IMR-90 (cell line): ENCODE data around the gene IFNGR1. TPM values are rescaled to one million over a fixed set of nuclear protein-coding genes. Genes with fewer than 3 reads are reported as not detected.

Source experiments
- ATAC-seq: fragments of 200-7000 bp; cut with Tn5 transposase; 2 replicates; pipeline ENCODE4 v1.9.1; 2020; ENCODE audit warnings: low read depth, mild to moderate bottlenecking, moderate library complexity
- BruUV-seq: library from RNA; stranded (reverse); fragments of 400-500 nt; replicated peaks from 2 replicates; lab custom pipeline; 2021; lab: Mats Ljungman, UMichigan
- CTCF ChIA-PET: fragments of 300-600 bp; formaldehyde crosslinking; extraction: SDS; loops from one replicate; lab custom pipeline; 2021; ENCODE audit warnings: antibody characterized with exemption; lab: Yijun Ruan, JAX
- POLR2A ChIA-PET: fragments of 300-600 bp; sonication (Branson Sonifier 250); formaldehyde crosslinking; loops from one replicate; lab custom pipeline; 2022; ENCODE audit warnings: antibody characterized with exemption; ENCODE audit not compliant: unreplicated experiment; lab: Charles Lee
- DNase-seq: peaks from one replicate; pipeline ENCODE4 v3.0.0; 2013
- H2AFZ ChIP-seq: replicated peaks from 2 replicates; pipeline ENCODE3; 2013; ENCODE audit warnings: low read length, mild to moderate bottlenecking; ENCODE audit not compliant: poor library complexity
- H2AK5ac ChIP-seq: 2 replicates; pipeline ENCODE4 v1.6.1; 2013; ENCODE audit warnings: low read depth, low read length, inconsistent platforms
- H2AK9ac ChIP-seq: replicated peaks from 2 replicates; pipeline ENCODE3; 2013; ENCODE audit warnings: mild to moderate bottlenecking, low read depth, low read length, moderate library complexity; ENCODE audit not compliant: poor library complexity
- H2BK120ac ChIP-seq: 2 replicates; pipeline ENCODE4 v1.6.1; 2013; ENCODE audit warnings: low read depth, low read length, inconsistent platforms
- H2BK15ac ChIP-seq: 3 replicates; pipeline ENCODE4 v1.6.1; 2013; ENCODE audit warnings: low read depth, low read length, inconsistent platforms
- H2BK20ac ChIP-seq: 2 replicates; pipeline ENCODE4 v1.6.1; 2013; ENCODE audit warnings: low read depth, mild to moderate bottlenecking, inconsistent platforms, low read length, moderate library complexity
- H2BK5ac ChIP-seq: 2 replicates; pipeline ENCODE4 v1.6.1; 2013; ENCODE audit warnings: mild to moderate bottlenecking, low read depth, low read length, inconsistent platforms; ENCODE audit not compliant: poor library complexity, severe bottlenecking
- H3K14ac ChIP-seq: replicated peaks from 2 replicates; pipeline ENCODE4 v1.6.1; 2013; ENCODE audit warnings: low read depth, low read length, inconsistent platforms
- H3K18ac ChIP-seq: 2 replicates; pipeline ENCODE4 v1.6.1; 2013; ENCODE audit warnings: low read depth, low read length, control low read depth
- H3K23ac ChIP-seq: 2 replicates; pipeline ENCODE4 v1.6.1; 2013; ENCODE audit warnings: low read depth, low read length, inconsistent platforms
- H3K27ac ChIP-seq: 2 replicates; pipeline ENCODE4 v1.5.1; 2013; ENCODE audit warnings: mild to moderate bottlenecking, control low read depth, low read length; ENCODE audit not compliant: insufficient read depth
- H3K27me3 ChIP-seq: 2 replicates; pipeline ENCODE4 v1.6.1; 2013; ENCODE audit warnings: low read length; ENCODE audit not compliant: control insufficient read depth, insufficient read depth
- H3K36me3 ChIP-seq: 2 replicates; pipeline ENCODE4 v1.6.1; 2013; ENCODE audit warnings: low read length, mixed read lengths; ENCODE audit not compliant: control insufficient read depth, insufficient read depth
- H3K4ac ChIP-seq: 2 replicates; pipeline ENCODE4 v1.6.1; 2013; ENCODE audit warnings: low read depth, low read length, inconsistent platforms
- H3K4me1 ChIP-seq: 2 replicates; pipeline ENCODE4 v1.6.1; 2013; ENCODE audit warnings: low read length, mixed read lengths; ENCODE audit not compliant: control insufficient read depth, insufficient read depth
- H3K4me2 ChIP-seq: 2 replicates; pipeline ENCODE4 v1.6.1; 2013; ENCODE audit warnings: low read depth, mild to moderate bottlenecking, control low read depth, low read length, moderate library complexity
- H3K4me3 ChIP-seq: 2 replicates; pipeline ENCODE4 v1.5.1; 2013; ENCODE audit warnings: low read depth, mild to moderate bottlenecking, control low read depth, low read length, moderate library complexity; ENCODE audit not compliant: insufficient read depth
- H3K56ac ChIP-seq: 2 replicates; pipeline ENCODE4 v1.6.1; 2013; ENCODE audit warnings: low read length, inconsistent platforms; ENCODE audit not compliant: insufficient read depth; ENCODE audit errors: extremely low read depth
- H3K79me1 ChIP-seq, 2 experiments: 2 replicates each; pipeline ENCODE4 v1.6.1; 2013; ENCODE audit warnings: low read length in 2 of 2, inconsistent platforms in 1 of 2, low read depth in 1 of 2
- H3K9ac ChIP-seq: 2 replicates; pipeline ENCODE4 v1.6.1; 2013; ENCODE audit warnings: low read depth, low read length, control low read depth
- H3K9me1 ChIP-seq: 2 replicates; pipeline ENCODE4 v1.6.1; 2013; ENCODE audit warnings: low read length, inconsistent platforms; ENCODE audit not compliant: insufficient read depth
- H3K9me3 ChIP-seq: 2 replicates; pipeline ENCODE4 v1.6.1; 2013; ENCODE audit warnings: low read length; ENCODE audit not compliant: control insufficient read depth, insufficient read depth
- H4K20me1 ChIP-seq: 2 replicates; pipeline ENCODE4 v1.6.1; 2013; ENCODE audit warnings: low read length, inconsistent platforms; ENCODE audit not compliant: insufficient read depth
- H4K5ac ChIP-seq: 2 replicates; pipeline ENCODE4 v1.6.1; 2013; ENCODE audit warnings: mild to moderate bottlenecking, low read depth, low read length, control low read depth
- H4K8ac ChIP-seq, 2 experiments: 2 replicates each; pipeline ENCODE4 v1.6.1; 2013; ENCODE audit warnings: low read depth in 2 of 2, low read length in 2 of 2, control low read depth in 1 of 2, inconsistent platforms in 1 of 2
- H4K91ac ChIP-seq: 2 replicates; pipeline ENCODE4 v1.6.1; 2013; ENCODE audit warnings: low read depth, low read length, inconsistent platforms; ENCODE audit not compliant: insufficient read depth
- BHLHE40 ChIP-seq: fragments of 150-350 bp; IDR thresholded peaks from 2 replicates; pipeline ENCODE4 v1.6.1; 2016; ENCODE audit warnings: mild to moderate bottlenecking, low read depth, low read length
- MAFK ChIP-seq: IDR thresholded peaks from 2 replicates; pipeline ENCODE4 v1.6.1; 2012; ENCODE audit warnings: low read depth, low read length, improper control_type of control experiment
- MAZ ChIP-seq: IDR thresholded peaks from 2 replicates; pipeline ENCODE4 v1.6.1; 2012; ENCODE audit warnings: low read depth, mild to moderate bottlenecking, low read length, improper control_type of control experiment, moderate library complexity, borderline replicate concordance
- MXI1 ChIP-seq: IDR thresholded peaks from 2 replicates; pipeline ENCODE4 v1.6.1; 2012; ENCODE audit warnings: low read depth, mild to moderate bottlenecking, low read length, moderate library complexity, borderline replicate concordance
- NFE2L2 ChIP-seq: fragments of 150-350 bp; IDR thresholded peaks from 2 replicates; pipeline ENCODE4 v1.6.1; 2016; ENCODE audit warnings: low read depth, mild to moderate bottlenecking, low read length
- POLR2A ChIP-seq: IDR thresholded peaks from 2 replicates; pipeline ENCODE4 v1.6.1; 2012; ENCODE audit warnings: mild to moderate bottlenecking, low read depth, low read length
- RAD21 ChIP-seq: IDR thresholded peaks from 2 replicates; pipeline ENCODE4 v1.6.1; 2012; ENCODE audit warnings: low read length, improper control_type of control experiment
- RFX5 ChIP-seq: IDR thresholded peaks from 2 replicates; pipeline ENCODE4 v1.8.0; 2012; ENCODE audit warnings: low read depth, mild to moderate bottlenecking, low read length, moderate library complexity
- SMC3 ChIP-seq: fragments of 150-350 bp; IDR thresholded peaks from 2 replicates; pipeline ENCODE4 v1.6.1; 2016; ENCODE audit warnings: low read depth, mild to moderate bottlenecking, antibody characterized with exemption, low read length, moderate library complexity
- WGBS, 2 experiments: methylation state at CpG; one replicate each; pipeline versions ENCODE4 v1.1.5 to v1.1.7; 2013; ENCODE audit warnings: missing lambda C conversion rate in 2 of 2; ENCODE audit not compliant: insufficient read length in 1 of 2; ENCODE audit errors: extremely low coverage in 2 of 2; 5-methylcytosine and 5-hydroxymethylcytosine counted together
- dilution Hi-C: fragments of 300-500 bp; cut with HindIII; formaldehyde crosslinking; loops from one replicate; pipeline ENCODE4 v1.14.3; 2018; ENCODE audit warnings: low sequenced_read_pairs; ENCODE audit not compliant: unreplicated experiment
- in situ Hi-C: fragments of 300-500 bp; cut with MboI; formaldehyde crosslinking; loops from 3 replicates; pipeline ENCODE4 v1.14.3; 2019; ENCODE audit warnings: low sequenced_read_pairs, inconsistent platforms, mixed read lengths
- intact Hi-C: fragments of 100-400 bp; cut with micrococcal nuclease; formaldehyde crosslinking; loops from 2 replicates; pipeline ENCODE4 v1.10.0; 2022
- polyA plus RNA-seq, 3 experiments: library from polyadenylated mRNA; depleted of rRNA; stranded (reverse); fragments of >200 nt; gene quantifications; 2 replicates each; pipeline ENCODE4 v1.2.3, GENCODE V29; 2012; ENCODE audit warnings: low replicate concordance in 1 of 3
- total RNA-seq: library from RNA; depleted of rRNA; stranded (reverse); fragments of >200 nt; gene quantifications from 2 replicates; pipeline ENCODE4 v1.2.3, GENCODE V29; 2012

The IFNGR1 gene
- total and polyA plus RNA-seq, 2 of the 4 experiments (the other 2 are of a cell fraction): 19.1 to 25.6 TPM

GRCh38 chr6:137201006-137201405, 18.2 kb downstream of the IFNGR1 start:
- WGBS, 2 experiments: no CpG with 5 or more reads among the region's 1 CpG

More at GRCh38 chr6:137201006-137201405, 18.2 kb downstream of the IFNGR1 start:
- Histone ChIP-seq H3K9me3 (no peaks in the 10 kb centered on the region), H3K4me1 (no peaks in the 10 kb centered on the region), H3K56ac (no peak overlapping the region), H3K23ac (no peak overlapping the region), H2AFZ (no peak overlapping the region), H3K14ac (no peak overlapping the region), H2BK20ac (no peak overlapping the region), H2AK9ac (no peak overlapping the region), H3K4me2 (no peak overlapping the region), H3K27me3 (no peaks in the 10 kb centered on the region), H2BK15ac (no peak overlapping the region), H2AK5ac (no peak overlapping the region), H2BK120ac (no peak overlapping the region), H4K8ac (no peak overlapping the region), H4K91ac (no peak overlapping the region), H3K18ac (no peak overlapping the region), H4K5ac (no peak overlapping the region), H3K79me1 (peaks cover 0 to 3% of the 10 kb centered on the region in 2 experiments; a peak in 2 of 4 replicates), H3K4me3 (no peak overlapping the region), H3K27ac (no peak overlapping the region), H3K36me3 (peaks cover 29% of the 10 kb centered on the region), H3K9ac (no peak overlapping the region), H4K20me1 (no peaks in the 10 kb centered on the region), H3K9me1 (no peaks in the 10 kb centered on the region), H3K4ac (no peak overlapping the region), H2BK5ac (no peak overlapping the region)
- CTCF ChIA-PET: no interaction called here
- in situ Hi-C loops: no loop called here
- POLR2A ChIA-PET: no interaction called here
- BruUV-seq: no TSS peak
- intact Hi-C loops: no loop called here
- dilution Hi-C loops: no loop called here
- TF ChIP-seq RFX5: no peak
- no peak for TF ChIP-seq BHLHE40
- no peak for TF ChIP-seq MXI1
- TF ChIP-seq SMC3: no peak
- TF ChIP-seq MAZ: no peak
- no peak for TF ChIP-seq RAD21
- no peak for TF ChIP-seq POLR2A
- TF ChIP-seq MAFK: no peak
- TF ChIP-seq NFE2L2: no peak
- DNase-seq: no peak
- no peak for ATAC-seq
